ENCODE data around the gene LRBA. TPM values are rescaled to one million over a fixed set of nuclear protein-coding genes. Genes with fewer than 3 reads are reported as not detected.

The LRBA gene
- total RNA-seq, 1 experiment from 2014 or later: 69.1 TPM

DNA sequence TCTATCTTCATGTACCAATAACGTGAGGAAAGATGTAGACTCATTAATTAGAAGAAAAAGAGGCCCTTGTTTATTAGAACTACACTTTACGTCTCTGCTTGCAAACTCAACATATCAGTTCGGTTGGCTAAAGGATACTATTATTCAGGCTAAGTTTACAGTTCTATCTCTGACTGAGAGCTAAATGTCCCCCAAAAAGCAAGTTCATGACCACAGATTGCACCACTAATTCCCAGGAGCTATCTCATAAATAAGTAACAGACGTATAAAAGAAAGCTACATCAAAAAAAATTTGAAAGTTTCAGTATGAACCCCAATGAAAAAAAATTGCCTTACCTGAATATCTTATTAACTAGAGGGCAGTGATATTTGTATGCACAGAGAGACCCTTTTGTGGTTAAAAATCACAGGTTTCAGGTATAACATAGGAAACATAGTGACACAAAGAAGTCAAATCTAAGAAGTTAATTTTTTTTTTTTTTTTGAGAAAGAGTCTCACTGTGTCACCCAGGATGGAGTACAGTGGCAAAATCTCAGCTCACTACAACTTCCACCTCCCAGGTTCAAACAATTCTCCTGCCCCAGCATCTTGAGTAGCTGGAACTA, 304.2 kb downstream of the LRBA start:
- ChIA-PET CTCF (no interaction called here), POLR2A (interaction anchor here (0.8 kb wide), 1 partner anchor 8 kb away, joined by 3 read pairs; no protein-coding TSS in a partner anchor)
- TF ChIP-seq JAZF1 (CRISPR knock-in tag; IDR thresholded peaks at IDR 0.05) (no peak), ETV6 (CRISPR knock-in tag; IDR thresholded peaks at IDR 0.05) (no peak)
- TF ChIP-seq, protein P1, sequence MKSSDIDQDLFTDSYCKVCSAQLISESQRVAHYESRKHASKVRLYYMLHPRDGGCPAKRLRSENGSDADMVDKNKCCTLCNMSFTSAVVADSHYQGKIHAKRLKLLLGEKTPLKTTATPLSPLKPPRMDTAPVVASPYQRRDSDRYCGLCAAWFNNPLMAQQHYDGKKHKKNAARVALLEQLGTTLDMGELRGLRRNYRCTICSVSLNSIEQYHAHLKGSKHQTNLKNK (CRISPR knock-in tag; IDR thresholded peaks at IDR 0.05): no peak
- Mint-ChIP-seq H3K9me3 (no peaks in the 10 kb centered on the region), H3K27me3 (ENCODE audit: low read depth) (no peaks in the 10 kb centered on the region), H3K27ac (no peak overlapping the region), H3K4me1 (no peaks in the 10 kb centered on the region), H3K36me3 (no peaks in the 10 kb centered on the region), H3K4me3 (no peak overlapping the region)
- ATAC-seq (no peak), DNase-seq (ENCODE audit: low spot score) (no peak)

DNA sequence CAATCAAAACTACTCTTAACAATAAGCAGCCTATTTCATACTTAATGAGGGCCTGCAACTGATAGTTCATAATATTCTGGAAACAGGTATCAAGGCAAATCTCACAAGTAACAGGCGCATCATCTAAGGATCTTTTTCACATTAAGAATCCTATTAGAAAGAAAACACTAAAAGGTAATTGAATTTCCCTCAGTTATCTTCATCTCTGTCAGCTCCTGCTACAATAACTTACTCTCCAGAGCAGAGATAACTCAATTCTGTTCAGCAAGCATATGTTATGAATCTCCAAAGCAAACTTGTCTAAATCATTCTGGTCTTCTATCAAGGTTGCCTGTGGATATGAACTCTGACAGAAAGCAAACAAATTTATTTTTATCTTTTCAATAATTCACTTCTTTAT, 307.1 kb downstream of the LRBA start:
- H3K4me3 Mint-ChIP-seq: no peak overlapping the region
- TF ChIP-seq CREB1 (CRISPR knock-in tag; IDR thresholded peaks at IDR 0.05) (no peak), FOXK1 (CRISPR knock-in tag; IDR thresholded peaks at IDR 0.05) (no peak), JUN (CRISPR knock-in tag; IDR thresholded peaks at IDR 0.05) (no peak), SOX15 (CRISPR knock-in tag; IDR thresholded peaks at IDR 0.05) (no peak), TEAD1 (CRISPR knock-in tag; IDR thresholded peaks at IDR 0.05) (no peak), EMX1 (CRISPR knock-in tag; IDR thresholded peaks at IDR 0.05) (no peak), SMAD3 (CRISPR knock-in tag; IDR thresholded peaks at IDR 0.05; ENCODE audit: borderline replicate concordance) (no peak), ATF2 (CRISPR knock-in tag; IDR thresholded peaks at IDR 0.05; ENCODE audit: borderline replicate concordance, low read depth) (no peak), ZNF396 (CRISPR knock-in tag; IDR thresholded peaks at IDR 0.05; ENCODE audit: borderline replicate concordance) (no peak), ZNF138 (CRISPR knock-in tag; conservative IDR thresholded peaks at IDR 0.05) (no peak), USF2 (CRISPR knock-in tag; IDR thresholded peaks at IDR 0.05) (no peak), SP1 (CRISPR knock-in tag; conservative IDR thresholded peaks at IDR 0.05) (no peak), JAZF1 (CRISPR knock-in tag; IDR thresholded peaks at IDR 0.05) (no peak), ATF1 (CRISPR knock-in tag; IDR thresholded peaks at IDR 0.05) (no peak), SMAD4 (CRISPR knock-in tag; IDR thresholded peaks at IDR 0.05) (no peak)
- TF ChIP-seq, protein P2, sequence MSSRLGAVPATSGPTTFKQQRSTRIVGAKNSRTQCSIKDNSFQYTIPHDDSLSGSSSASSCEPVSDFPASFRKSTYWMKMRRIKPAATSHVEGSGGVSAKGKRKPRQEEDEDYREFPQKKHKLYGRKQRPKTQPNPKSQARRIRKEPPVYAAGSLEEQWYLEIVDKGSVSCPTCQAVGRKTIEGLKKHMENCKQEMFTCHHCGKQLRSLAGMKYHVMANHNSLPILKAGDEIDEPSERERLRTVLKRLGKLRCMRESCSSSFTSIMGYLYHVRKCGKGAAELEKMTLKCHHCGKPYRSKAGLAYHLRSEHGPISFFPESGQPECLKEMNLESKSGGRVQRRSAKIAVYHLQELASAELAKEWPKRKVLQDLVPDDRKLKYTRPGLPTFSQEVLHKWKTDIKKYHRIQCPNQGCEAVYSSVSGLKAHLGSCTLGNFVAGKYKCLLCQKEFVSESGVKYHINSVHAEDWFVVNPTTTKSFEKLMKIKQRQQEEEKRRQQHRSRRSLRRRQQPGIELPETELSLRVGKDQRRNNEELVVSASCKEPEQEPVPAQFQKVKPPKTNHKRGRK (CRISPR knock-in tag; IDR thresholded peaks at IDR 0.05; ENCODE audit: borderline replicate concordance): no peak
- TF ChIP-seq, protein P3, sequence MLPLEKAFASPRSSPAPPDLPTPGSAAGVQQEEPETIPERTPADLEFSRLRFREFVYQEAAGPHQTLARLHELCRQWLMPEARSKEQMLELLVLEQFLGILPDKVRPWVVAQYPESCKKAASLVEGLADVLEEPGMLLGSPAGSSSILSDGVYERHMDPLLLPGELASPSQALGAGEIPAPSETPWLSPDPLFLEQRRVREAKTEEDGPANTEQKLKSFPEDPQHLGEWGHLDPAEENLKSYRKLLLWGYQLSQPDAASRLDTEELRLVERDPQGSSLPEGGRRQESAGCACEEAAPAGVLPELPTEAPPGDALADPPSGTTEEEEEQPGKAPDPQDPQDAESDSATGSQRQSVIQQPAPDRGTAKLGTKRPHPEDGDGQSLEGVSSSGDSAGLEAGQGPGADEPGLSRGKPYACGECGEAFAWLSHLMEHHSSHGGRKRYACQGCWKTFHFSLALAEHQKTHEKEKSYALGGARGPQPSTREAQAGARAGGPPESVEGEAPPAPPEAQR (CRISPR knock-in tag; IDR thresholded peaks at IDR 0.05): no peak
- H3K4me1 Mint-ChIP-seq: no peaks in the 10 kb centered on the region
- ChIA-PET CTCF (no interaction called here), POLR2A (no interaction called here)
- H3K36me3 Mint-ChIP-seq: no peaks in the 10 kb centered on the region
- H3K27ac Mint-ChIP-seq: no peak overlapping the region
- ATAC-seq: no peak
- no peaks in the 10 kb centered on the region for H3K9me3 Mint-ChIP-seq
- no peak for DNase-seq (ENCODE audit: low spot score)
- H3K27me3 Mint-ChIP-seq (ENCODE audit: low read depth): no peaks in the 10 kb centered on the region
